PC-3 (cell line): ENCODE results near the gene KDM4C. TPM values are rescaled to one million over a fixed set of nuclear protein-coding genes. Genes with fewer than 3 reads are reported as not detected.
A peak's percentile ranks its signal among the peaks of the same experiment; 100 is the strongest.

ENCODE experiments used
- ATAC-seq: fragments of 200-7000 bp; cut with Tn5 transposase; 2 replicates; pipeline ENCODE4 v1.9.1; 2020; ENCODE audit warnings: mild to moderate bottlenecking, moderate library complexity
- BruUV-seq: library from RNA; stranded (reverse); fragments of 400-500 nt; replicated peaks from 2 replicates; lab custom pipeline; 2021; lab: Mats Ljungman, UMichigan
- CTCF ChIA-PET: fragments of 300-600 bp; sonication (Branson Sonifier 250); formaldehyde crosslinking; loops from one replicate; lab custom pipeline; 2022; ENCODE audit warnings: antibody characterized with exemption; lab: Charles Lee
- POLR2A ChIA-PET: fragments of 300-600 bp; sonication (Branson Sonifier 250); formaldehyde crosslinking; loops from one replicate; lab custom pipeline; 2022; ENCODE audit warnings: antibody characterized with exemption; ENCODE audit not compliant: unreplicated experiment; lab: Charles Lee
- DNase-seq: peaks from one replicate; pipeline ENCODE4 v3.0.0-alpha.2; 2015
- H2AFZ ChIP-seq: fragments of 300-600 bp; sonication (generic); 2 replicates; pipeline ENCODE4 v1.6.0; 2016; ENCODE audit warnings: antibody characterized with exemption, low read length
- H3F3A ChIP-seq: fragments of 300-600 bp; sonication (generic); one replicate; pipeline ENCODE4 v1.6.0; 2017; ENCODE audit warnings: antibody characterized with exemption, low read length, control low read depth, mild to moderate bottlenecking; ENCODE audit not compliant: unreplicated experiment
- H3K27ac ChIP-seq: fragments of 300-600 bp; sonication (generic); 2 replicates; pipeline ENCODE4 v1.5.1; 2016; ENCODE audit warnings: mild to moderate bottlenecking, low read length
- H3K27me3 ChIP-seq: fragments of 300-600 bp; sonication (generic); 2 replicates; pipeline ENCODE4 v1.6.1; 2016; ENCODE audit warnings: low read length, mixed read lengths
- H3K36me3 ChIP-seq: fragments of 300-600 bp; sonication (generic); 2 replicates; pipeline ENCODE4 v1.6.1; 2016; ENCODE audit warnings: low read depth, mixed run types, low read length, mixed read lengths
- H3K4me1 ChIP-seq: fragments of 300-600 bp; sonication (generic); 2 replicates; pipeline ENCODE4 v1.5.1; 2016; ENCODE audit warnings: low read length; ENCODE audit not compliant: insufficient read depth
- H3K4me2 ChIP-seq: fragments of 300-600 bp; sonication (generic); 2 replicates; pipeline ENCODE4 v1.6.0; 2016; ENCODE audit warnings: low read length
- H3K4me3 ChIP-seq: fragments of 300-600 bp; sonication (generic); 2 replicates; pipeline ENCODE4 v1.5.1; 2016; ENCODE audit warnings: mild to moderate bottlenecking, low read length, mixed read lengths
- H3K79me2 ChIP-seq: fragments of 300-600 bp; sonication (generic); 2 replicates; pipeline ENCODE4 v1.6.1; 2017; ENCODE audit warnings: low read length, mixed read lengths
- H3K9ac ChIP-seq: fragments of 300-600 bp; sonication (generic); 2 replicates; pipeline ENCODE4 v1.6.0; 2016; ENCODE audit warnings: mild to moderate bottlenecking, low read length
- H3K9me2 ChIP-seq: fragments of 300-600 bp; sonication (generic); replicated peaks from 2 replicates; pipeline ENCODE4 v1.6.1; 2016; ENCODE audit warnings: mixed run types, low read length, mixed read lengths
- H3K9me3 ChIP-seq: fragments of 300-600 bp; sonication (generic); 2 replicates; pipeline ENCODE4 v1.6.1; 2016; ENCODE audit warnings: low read length, mixed read lengths
- H4K20me1 ChIP-seq: fragments of 300-600 bp; sonication (generic); 2 replicates; pipeline ENCODE4 v1.6.1; 2016; ENCODE audit warnings: low read length, mixed read lengths
- EZH2 ChIP-seq: fragments of 300-600 bp; sonication (generic); IDR thresholded peaks from one replicate; pipeline ENCODE4 v1.6.1; 2017; ENCODE audit warnings: antibody characterized with exemption, mild to moderate bottlenecking, low read length; ENCODE audit not compliant: unreplicated experiment
- EZH2phosphoT487 ChIP-seq: fragments of 300-600 bp; sonication (generic); IDR thresholded peaks from 2 replicates; pipeline ENCODE4 v1.6.1; 2018; ENCODE audit warnings: mild to moderate bottlenecking, antibody characterized with exemption, low read length, borderline replicate concordance
- intact Hi-C: fragments of 100-400 bp; cut with micrococcal nuclease; formaldehyde crosslinking; loops from 2 replicates; pipeline ENCODE4 v1.9.0; 2023
- total RNA-seq: library from RNA; depleted of rRNA; stranded (reverse); fragments of >200 nt; gene quantifications from 2 replicates; pipeline ENCODE4 v1.2.3, GENCODE V29; 2014
- TF ChIP-seq, protein P1 (sequence below): fragments of 300-600 bp; sonication (generic); conservative IDR thresholded peaks from 2 replicates; pipeline ENCODE4 v1.5.1; 2017; ENCODE audit warnings: antibody characterized with exemption, low read depth, mild to moderate bottlenecking, low read length

KDM4C gene
- total RNA-seq, 1 experiment from 2014 or later, result 27.0 TPM

DNA sequence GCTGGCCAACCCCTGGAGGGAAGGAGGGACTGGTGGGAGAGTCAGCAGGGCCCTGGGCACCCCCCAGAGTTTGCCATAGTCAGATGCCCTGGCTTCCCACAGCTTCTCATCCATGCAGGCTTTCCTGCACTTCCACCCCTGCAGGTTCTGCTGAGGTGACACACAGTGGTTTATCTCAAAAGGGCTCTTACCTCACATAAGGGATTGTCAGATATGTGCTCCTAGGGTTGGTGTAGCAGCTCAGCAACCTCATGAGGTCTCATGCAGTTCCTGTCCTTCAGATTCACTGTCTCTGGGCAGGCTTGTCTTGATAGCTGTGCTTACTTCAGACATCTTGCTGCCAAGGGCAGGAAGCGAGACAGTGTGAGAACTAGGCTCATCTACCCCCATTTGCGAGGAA is 143.4 kb downstream of the KDM4C start:
- intact Hi-C loops, result no loop called here
- ATAC-seq, result no peak
- BruUV-seq, result no TSS peak
- Histone ChIP-seq H3K27ac (no peak overlapping the region), H3K9me2 (no peaks in the 10 kb centered on the region), H3F3A (no peaks in the 10 kb centered on the region), H3K4me3 (no peak overlapping the region), H3K9ac (no peak overlapping the region), H2AFZ (no peak overlapping the region), H4K20me1 (no peaks in the 10 kb centered on the region), H3K4me1 (peaks cover 23% of the 10 kb centered on the region), H3K4me2 (no peak overlapping the region), H3K36me3 (no peaks in the 10 kb centered on the region), H3K27me3 (no peaks in the 10 kb centered on the region), H3K79me2 (no peaks in the 10 kb centered on the region), H3K9me3 (no peaks in the 10 kb centered on the region)
- TF ChIP-seq EZH2 (no peak), EZH2phosphoT487 (no peak)
- ChIA-PET CTCF (no interaction called here), POLR2A (no interaction called here)
- DNase-seq, result no peak

DNA sequence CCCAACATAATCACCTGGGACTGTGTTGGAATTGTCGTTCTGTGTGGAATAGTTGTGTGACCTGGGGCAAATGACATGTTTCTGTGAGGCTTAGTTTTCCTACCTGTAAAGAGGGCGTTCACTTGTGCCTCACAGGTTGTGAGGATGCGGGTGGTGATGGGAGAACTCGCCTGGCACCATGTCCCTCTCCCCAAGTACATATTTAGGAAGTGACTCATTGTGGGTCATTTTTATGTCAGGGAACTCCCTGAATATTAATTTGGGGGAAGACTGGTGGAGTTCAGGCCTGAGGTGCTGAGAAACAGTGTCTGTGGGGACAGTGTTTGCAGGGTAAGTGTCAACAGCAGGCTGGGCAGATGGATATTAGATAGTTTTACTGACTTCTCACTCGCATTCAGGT is 144.7 kb downstream of the KDM4C start:
- peak overlapping the region; percentile 71 for H3K4me2 ChIP-seq
- no peaks in the 10 kb centered on the region for H3K9me2 ChIP-seq
- no peaks in the 10 kb centered on the region for H3F3A ChIP-seq
- H3K27me3 ChIP-seq, result no peaks in the 10 kb centered on the region
- no peak overlapping the region for H3K4me3 ChIP-seq
- no peaks in the 10 kb centered on the region for H3K79me2 ChIP-seq
- 0 out of 2 replicates have a peak overlapping the region, but pooled peaks have one; percentile 19 for H2AFZ ChIP-seq
- ChIA-PET POLR2A (no interaction called here), CTCF (interaction anchor here (0.6 kb wide), 1 partner anchor 164 kb away, joined by 3 read pairs; no protein-coding TSS in a partner anchor)
- no peaks in the 10 kb centered on the region for H3K9me3 ChIP-seq
- peak; percentile 91 for ATAC-seq
- no peaks in the 10 kb centered on the region for H3K36me3 ChIP-seq
- H3K4me1 ChIP-seq, result peaks cover 23% of the 10 kb centered on the region
- peak; percentile 81 for DNase-seq
- peak overlapping the region; percentile 56 for H3K27ac ChIP-seq
- intact Hi-C loops, result no loop called here
- TF ChIP-seq, protein P1, sequence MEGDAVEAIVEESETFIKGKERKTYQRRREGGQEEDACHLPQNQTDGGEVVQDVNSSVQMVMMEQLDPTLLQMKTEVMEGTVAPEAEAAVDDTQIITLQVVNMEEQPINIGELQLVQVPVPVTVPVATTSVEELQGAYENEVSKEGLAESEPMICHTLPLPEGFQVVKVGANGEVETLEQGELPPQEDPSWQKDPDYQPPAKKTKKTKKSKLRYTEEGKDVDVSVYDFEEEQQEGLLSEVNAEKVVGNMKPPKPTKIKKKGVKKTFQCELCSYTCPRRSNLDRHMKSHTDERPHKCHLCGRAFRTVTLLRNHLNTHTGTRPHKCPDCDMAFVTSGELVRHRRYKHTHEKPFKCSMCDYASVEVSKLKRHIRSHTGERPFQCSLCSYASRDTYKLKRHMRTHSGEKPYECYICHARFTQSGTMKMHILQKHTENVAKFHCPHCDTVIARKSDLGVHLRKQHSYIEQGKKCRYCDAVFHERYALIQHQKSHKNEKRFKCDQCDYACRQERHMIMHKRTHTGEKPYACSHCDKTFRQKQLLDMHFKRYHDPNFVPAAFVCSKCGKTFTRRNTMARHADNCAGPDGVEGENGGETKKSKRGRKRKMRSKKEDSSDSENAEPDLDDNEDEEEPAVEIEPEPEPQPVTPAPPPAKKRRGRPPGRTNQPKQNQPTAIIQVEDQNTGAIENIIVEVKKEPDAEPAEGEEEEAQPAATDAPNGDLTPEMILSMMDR, result no peak
- TF ChIP-seq EZH2phosphoT487, result no peak
- TF ChIP-seq EZH2, result no peak
- no TSS peak for BruUV-seq
- no peak overlapping the region for H3K9ac ChIP-seq
- H4K20me1 ChIP-seq, result no peaks in the 10 kb centered on the region

DNA sequence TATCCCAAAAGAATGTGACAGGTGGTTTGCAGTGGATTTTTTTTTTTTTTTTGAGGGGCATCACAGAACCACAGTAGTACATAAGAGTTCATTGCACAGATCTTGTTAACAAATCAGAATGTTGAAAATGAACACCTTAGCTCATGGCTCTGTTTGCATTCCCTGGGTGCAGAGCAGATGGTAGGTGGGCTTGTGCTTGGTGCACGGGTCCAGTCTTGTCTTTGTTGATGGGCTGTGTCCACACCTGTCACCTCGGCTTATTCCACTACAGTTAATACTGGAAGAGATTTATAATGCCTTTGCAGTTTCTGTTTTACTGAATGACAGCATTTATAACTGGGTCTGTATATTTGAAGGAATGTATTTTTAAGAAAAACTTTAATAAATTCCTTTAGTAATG is 146.6 kb downstream of the KDM4C start:
- no peaks in the 10 kb centered on the region for H3F3A ChIP-seq
- H4K20me1 ChIP-seq, result no peaks in the 10 kb centered on the region
- ATAC-seq (no peak), DNase-seq (no peak)
- peaks cover 23% of the 10 kb centered on the region for H3K4me1 ChIP-seq
- H3K9me2 ChIP-seq, result no peaks in the 10 kb centered on the region
- no peak overlapping the region for H3K4me2 ChIP-seq
- CTCF ChIA-PET, result no interaction called here
- H2AFZ ChIP-seq, result no peak overlapping the region
- no TSS peak for BruUV-seq
- POLR2A ChIA-PET, result no interaction called here
- H3K4me3 ChIP-seq, result no peak overlapping the region
- TF ChIP-seq EZH2, result no peak
- TF ChIP-seq, protein P1, result no peak
- TF ChIP-seq EZH2phosphoT487, result no peak
- H3K9me3 ChIP-seq, result no peaks in the 10 kb centered on the region
- H3K27ac ChIP-seq, result no peak overlapping the region
- intact Hi-C loops, result no loop called here
- no peaks in the 10 kb centered on the region for H3K79me2 ChIP-seq
- H3K9ac ChIP-seq, result no peak overlapping the region
- no peaks in the 10 kb centered on the region for H3K36me3 ChIP-seq
- H3K27me3 ChIP-seq, result no peaks in the 10 kb centered on the region
